Stimulated activated CD4-positive, alpha-beta T cell treated with anti-CD3 and anti-CD28 coated beads, Interleukin-2, amount 100 ng/mL, for 48 hours (primary cell): Measurements from ENCODE around the gene PRKCH.

Source experiments
- DNase-seq, 2 donors: peaks; one replicate each; pipeline ENCODE4 v3.0.0-alpha.2; 2020

PRKCH gene

GRCh38 chr14:61537563-61538463 is 216.4 kb downstream of the PRKCH start:
- DNase-seq, result peak in 1 of 2 donors; percentile 12

GRCh38 chr14:61538464-61539022 is 217.2 kb downstream of the PRKCH start:
- no peak for DNase-seq

GRCh38 chr14:61539631-61540030 is 218.3 kb downstream of the PRKCH start:
- no peak for DNase-seq

GRCh38 chr14:61540931-61541330 is 219.6 kb downstream of the PRKCH start:
- DNase-seq, result no peak

GRCh38 chr14:61542848-61543790 is 221.7 kb downstream of the PRKCH start:
- no peak for DNase-seq

- DNase-seq, result no peak
Measured at GRCh38 chr14:61543946-61544345, 222.6 kb downstream of the PRKCH start.

- DNase-seq, result no peak
Measured at GRCh38 chr14:61544448-61545330, 223.3 kb downstream of the PRKCH start.

- DNase-seq, result no peak
Measured at GRCh38 chr14:61545726-61546455, 224.5 kb downstream of the PRKCH start.

- no peak for DNase-seq
Measured at GRCh38 chr14:61547186-61548069, 226.0 kb downstream of the PRKCH start.

GRCh38 chr14:61549425-61549824 is 228.0 kb downstream of the PRKCH start:
- DNase-seq, result no peak

- no peak for DNase-seq
Measured at GRCh38 chr14:61551384-61551783, 230.0 kb downstream of the PRKCH start.

- no peak for DNase-seq
Measured at GRCh38 chr14:61552241-61552640, 230.9 kb downstream of the PRKCH start.

GRCh38 chr14:61553730-61554641 is 232.6 kb downstream of the PRKCH start:
- no peak for DNase-seq

- no peak for DNase-seq
Measured at GRCh38 chr14:61555056-61555838, 233.9 kb downstream of the PRKCH start.

- no peak for DNase-seq
Measured at GRCh38 chr14:61556455-61556854, 235.1 kb downstream of the PRKCH start.

GRCh38 chr14:61557262-61557661 is 235.9 kb downstream of the PRKCH start:
- DNase-seq, result no peak

- DNase-seq, result no peak
Measured at GRCh38 chr14:61557854-61558253, 236.5 kb downstream of the PRKCH start.

GRCh38 chr14:61558271-61558670 is 236.9 kb downstream of the PRKCH start:
- no peak for DNase-seq
